Immature natural killer cell (primary cell): Measurements from ENCODE around the gene IGF2BP2. TPM values are rescaled to one million over a fixed set of nuclear protein-coding genes. Genes with fewer than 3 reads are reported as not detected.
"Not testable (repeated sequence)": the region's sequence is repeated elsewhere in the genome, so short reads cannot be mapped to it uniquely, and the experiment has no call there.

Experiments
- DNase-seq, 3 donors: peaks; one replicate each; pipeline ENCODE4 v3.0.0; 2022; ENCODE audit warnings: mixed read lengths in 1 of 3
- H3K27ac Mint-ChIP-seq, 6 donors: one replicate each; pipeline ENCODE4 v1.8.0; 2020; ENCODE audit warnings: mixed read lengths in 6 of 6, mild to moderate bottlenecking in 5 of 6, inconsistent platforms in 4 of 6, moderate library complexity in 3 of 6
- H3K27me3 Mint-ChIP-seq, 3 donors: one replicate each; pipeline ENCODE4 v1.8.0; 2020 to 2021; ENCODE audit warnings: low read depth in 3 of 3, mild to moderate bottlenecking in 3 of 3, mixed read lengths in 3 of 3, moderate library complexity in 3 of 3, inconsistent platforms in 1 of 3
- H3K36me3 Mint-ChIP-seq, 3 donors: one replicate each; pipeline ENCODE4 v1.8.0; 2020; ENCODE audit warnings: mixed read lengths in 3 of 3, inconsistent platforms in 2 of 3, mild to moderate bottlenecking in 2 of 3
- H3K4me1 Mint-ChIP-seq, 2 donors: one replicate each; pipeline ENCODE4 v1.8.0; 2020; ENCODE audit warnings: inconsistent platforms in 2 of 2, mild to moderate bottlenecking in 2 of 2, mixed read lengths in 2 of 2, moderate library complexity in 1 of 2
- H3K4me3 Mint-ChIP-seq, 5 donors: one replicate each; pipeline ENCODE4 v1.8.0; 2020; ENCODE audit warnings: mild to moderate bottlenecking in 5 of 5, mixed read lengths in 5 of 5, inconsistent platforms in 3 of 5, moderate library complexity in 3 of 5
- H3K9me3 Mint-ChIP-seq, 6 donors: one replicate each; pipeline ENCODE4 v1.8.0; 2020; ENCODE audit warnings: mild to moderate bottlenecking in 6 of 6, mixed read lengths in 6 of 6, inconsistent platforms in 4 of 6, moderate library complexity in 3 of 6
- polyA plus RNA-seq, 3 donors: library from polyadenylated mRNA; unstranded; fragments of 300-500 nt; fragmentation: Illumina TruSeq; gene quantifications; one replicate each; pipeline ENCODE4 v1.2.3, GENCODE V29; 2021

IGF2BP2 gene
- polyA plus RNA-seq, 3 donors from 2014 or later, result 0.42 to 0.86 (median 0.43) TPM

GRCh38 chr3:185851959-185852358 is 27.1 kb upstream of the IGF2BP2 start:
- Mint-ChIP-seq H3K27me3 (peaks cover 0 to 7% (median 0%) of the 10 kb centered on the region in 3 donors), H3K27ac (no peak overlapping the region), H3K4me3 (no peak overlapping the region), H3K9me3 (peaks cover 8 to 13% (median 11%) of the 10 kb centered on the region in 6 donors), H3K36me3 (peaks cover 0 to 10% (median 4%) of the 10 kb centered on the region in 3 donors), H3K4me1 (no peaks in the 10 kb centered on the region)
- DNase-seq, result no peak

GRCh38 chr3:185851046-185851445 is 26.2 kb upstream of the IGF2BP2 start:
- Mint-ChIP-seq H3K9me3 (peaks cover 1 to 4% (median 3%) of the 10 kb centered on the region in 6 donors), H3K27ac (no peak overlapping the region), H3K4me3 (no peak overlapping the region), H3K4me1 (no peaks in the 10 kb centered on the region), H3K27me3 (peaks cover 0 to 2% (median 0%) of the 10 kb centered on the region in 3 donors), H3K36me3 (peaks cover 0 to 2% (median 0%) of the 10 kb centered on the region in 3 donors)
- no peak for DNase-seq

- H3K27ac Mint-ChIP-seq, result no peak overlapping the region
- H3K9me3 Mint-ChIP-seq, result no peaks in the 10 kb centered on the region
- H3K4me3 Mint-ChIP-seq, result no peak overlapping the region
- H3K27me3 Mint-ChIP-seq, result peaks cover 0 to 8% (median 0%) of the 10 kb centered on the region in 3 donors
- no peak for DNase-seq
- no peaks in the 10 kb centered on the region for H3K4me1 Mint-ChIP-seq
- H3K36me3 Mint-ChIP-seq, result no peaks in the 10 kb centered on the region
These were observed 22.7 kb upstream of the IGF2BP2 start for GRCh38 chr3:185847506-185847905.

GRCh38 chr3:185846037-185846436 is 21.2 kb upstream of the IGF2BP2 start:
- H3K27ac Mint-ChIP-seq, result no peak overlapping the region
- no peak overlapping the region for H3K4me3 Mint-ChIP-seq
- no peak for DNase-seq
- no peaks in the 10 kb centered on the region for H3K9me3 Mint-ChIP-seq
- H3K27me3 Mint-ChIP-seq, result peaks cover 0 to 8% (median 4%) of the 10 kb centered on the region in 3 donors
- no peaks in the 10 kb centered on the region for H3K4me1 Mint-ChIP-seq
- no peaks in the 10 kb centered on the region for H3K36me3 Mint-ChIP-seq

- no peak overlapping the region for H3K27ac Mint-ChIP-seq
- no peaks in the 10 kb centered on the region for H3K4me1 Mint-ChIP-seq
- H3K9me3 Mint-ChIP-seq, result no peaks in the 10 kb centered on the region
- H3K4me3 Mint-ChIP-seq, result no peak overlapping the region
- no peaks in the 10 kb centered on the region for H3K36me3 Mint-ChIP-seq
- peaks cover 0 to 8% (median 8%) of the 10 kb centered on the region in 3 donors for H3K27me3 Mint-ChIP-seq
- no peak for DNase-seq
These were observed 19.2 kb upstream of the IGF2BP2 start for GRCh38 chr3:185844051-185844450.

- H3K27me3 Mint-ChIP-seq, result peaks cover 0 to 8% (median 8%) of the 10 kb centered on the region in 3 donors
- no peak overlapping the region for H3K27ac Mint-ChIP-seq
- no peak overlapping the region for H3K4me3 Mint-ChIP-seq
- DNase-seq, result no peak
- H3K4me1 Mint-ChIP-seq, result no peaks in the 10 kb centered on the region
- H3K9me3 Mint-ChIP-seq, result no peaks in the 10 kb centered on the region
- H3K36me3 Mint-ChIP-seq, result no peaks in the 10 kb centered on the region
These were observed 18.8 kb upstream of the IGF2BP2 start for GRCh38 chr3:185843635-185844034.

- DNase-seq, result no peak
- Mint-ChIP-seq H3K27ac (no peak overlapping the region), H3K27me3 (peaks cover 2 to 8% (median 8%) of the 10 kb centered on the region in 3 donors), H3K4me1 (no peaks in the 10 kb centered on the region), H3K9me3 (no peaks in the 10 kb centered on the region), H3K36me3 (no peaks in the 10 kb centered on the region), H3K4me3 (no peak overlapping the region)
These were observed 18.3 kb upstream of the IGF2BP2 start for GRCh38 chr3:185843126-185843525.

- peaks cover 2 to 11% (median 8%) of the 10 kb centered on the region in 3 donors for H3K27me3 Mint-ChIP-seq
- no peaks in the 10 kb centered on the region for H3K9me3 Mint-ChIP-seq
- H3K4me1 Mint-ChIP-seq, result no peaks in the 10 kb centered on the region
- no peaks in the 10 kb centered on the region for H3K36me3 Mint-ChIP-seq
- H3K4me3 Mint-ChIP-seq, result no peak overlapping the region
- H3K27ac Mint-ChIP-seq, result no peak overlapping the region
- no peak for DNase-seq
These were observed 17.4 kb upstream of the IGF2BP2 start for GRCh38 chr3:185842241-185842640.

GRCh38 chr3:185838417-185838989 is 13.7 kb upstream of the IGF2BP2 start:
- H3K4me3 Mint-ChIP-seq, H3K36me3 Mint-ChIP-seq, DNase-seq, H3K27me3 Mint-ChIP-seq, H3K4me1 Mint-ChIP-seq, H3K9me3 Mint-ChIP-seq: not testable (repeated sequence)
- peak overlapping the region in 1 of 6 donors; percentile 51 for H3K27ac Mint-ChIP-seq

- Mint-ChIP-seq H3K27me3 (peaks cover 4 to 10% (median 7%) of the 10 kb centered on the region in 3 donors), H3K9me3 (no peaks in the 10 kb centered on the region), H3K4me1 (no peaks in the 10 kb centered on the region), H3K36me3 (no peaks in the 10 kb centered on the region), H3K27ac (no peak overlapping the region), H3K4me3 (no peak overlapping the region)
- DNase-seq, result no peak
These were observed 12.6 kb upstream of the IGF2BP2 start for GRCh38 chr3:185837414-185837813.

- Mint-ChIP-seq H3K4me3 (no peak overlapping the region), H3K9me3 (no peaks in the 10 kb centered on the region), H3K27ac (no peak overlapping the region), H3K27me3 (peaks cover 0 to 16% (median 9%) of the 10 kb centered on the region in 3 donors), H3K36me3 (no peaks in the 10 kb centered on the region), H3K4me1 (peaks cover 0 to under 1% of the 10 kb centered on the region in 2 donors)
- DNase-seq, result no peak
These were observed 7.1 kb upstream of the IGF2BP2 start for GRCh38 chr3:185831990-185832389.

- Mint-ChIP-seq H3K27ac (no peak overlapping the region), H3K4me1 (peaks cover 7 to 8% of the 10 kb centered on the region in 2 donors), H3K9me3 (no peaks in the 10 kb centered on the region), H3K27me3 (peaks cover 4 to 24% (median 11%) of the 10 kb centered on the region in 3 donors), H3K36me3 (no peaks in the 10 kb centered on the region), H3K4me3 (no peak overlapping the region)
- no peak for DNase-seq
These were observed 6.4 kb upstream of the IGF2BP2 start for GRCh38 chr3:185831195-185831594.

- no peaks in the 10 kb centered on the region for H3K9me3 Mint-ChIP-seq
- no peak overlapping the region for H3K27ac Mint-ChIP-seq
- H3K4me1 Mint-ChIP-seq, result peaks cover 7 to 8% of the 10 kb centered on the region in 2 donors
- DNase-seq, result no peak
- H3K27me3 Mint-ChIP-seq, result peaks cover 4 to 25% (median 15%) of the 10 kb centered on the region in 3 donors
- H3K4me3 Mint-ChIP-seq, result no peak overlapping the region
- H3K36me3 Mint-ChIP-seq, result no peaks in the 10 kb centered on the region
These were observed 5.4 kb upstream of the IGF2BP2 start for GRCh38 chr3:185830018-185830797.

GRCh38 chr3:185828755-185829154 is 3.9 kb upstream of the IGF2BP2 start:
- no peak overlapping the region for H3K27ac Mint-ChIP-seq
- H3K4me3 Mint-ChIP-seq, result no peak overlapping the region
- no peaks in the 10 kb centered on the region for H3K9me3 Mint-ChIP-seq
- DNase-seq, result no peak
- H3K27me3 Mint-ChIP-seq, result peaks cover 8 to 28% (median 18%) of the 10 kb centered on the region in 3 donors
- H3K4me1 Mint-ChIP-seq, result peaks cover 8 to 13% of the 10 kb centered on the region in 2 donors
- no peaks in the 10 kb centered on the region for H3K36me3 Mint-ChIP-seq
